T-helper 9 cell (primary cell): Measurements from ENCODE around the gene IGBP1.
"Not testable (repeated sequence)": the region's sequence is repeated elsewhere in the genome, so short reads cannot be mapped to it uniquely, and the experiment has no call there.

ENCODE experiments used
- DNase-seq: peaks from one replicate; pipeline ENCODE4 v3.0.0-alpha.2; 2020
- total RNA-seq, 2 donors: gene quantifications; one replicate each; lab custom pipeline; 2026; lab: John Stamatoyannopoulos, UW

IGBP1 gene
- 61.3 to 71.3 reads per million in 2 donors for total RNA-seq

DNA sequence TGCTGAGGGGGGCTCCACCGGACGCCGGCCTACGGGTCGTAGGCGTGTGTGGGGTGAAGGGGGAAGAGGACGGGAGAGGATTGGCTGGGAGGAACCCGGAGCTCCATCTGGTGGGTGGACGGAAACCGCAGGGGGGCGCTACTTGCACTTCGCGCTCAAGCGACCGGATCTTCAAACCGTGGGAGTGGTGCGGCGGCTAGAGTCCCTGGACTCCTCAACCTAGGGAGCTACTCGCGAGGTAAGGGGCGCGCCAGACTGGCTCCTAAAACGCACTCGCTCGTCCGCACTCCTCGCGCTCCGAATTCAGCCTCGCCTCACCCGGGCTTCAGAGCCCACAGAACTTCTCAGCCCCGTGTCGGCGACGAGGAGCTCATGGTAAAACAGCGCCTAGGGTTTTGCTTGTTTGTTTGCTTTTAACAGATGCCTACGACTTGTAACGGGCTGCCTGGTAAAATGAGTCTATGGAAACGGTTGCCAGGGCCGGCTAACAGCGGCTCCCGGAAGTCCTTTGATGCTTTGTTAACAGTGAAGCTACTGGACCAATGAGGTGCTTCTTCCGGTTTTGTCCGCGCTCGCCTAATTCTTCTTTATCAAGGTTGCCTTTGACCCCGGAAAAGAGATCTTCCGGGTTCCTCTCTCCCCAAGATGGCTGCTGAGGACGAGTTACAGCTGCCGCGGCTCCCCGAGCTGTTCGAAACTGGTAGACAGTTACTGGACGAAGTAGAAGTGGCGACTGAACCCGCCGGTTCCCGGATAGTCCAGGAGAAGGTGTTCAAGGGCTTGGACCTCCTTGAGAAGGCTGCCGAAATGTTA, at the start of gene IGBP1:
IGBP1 (plus strand) TSS at position 145 of the 813 bp plus-strand sequence; CDS start at position 646, 501 bp downstream.
- peak; percentile 58 for DNase-seq

DNA sequence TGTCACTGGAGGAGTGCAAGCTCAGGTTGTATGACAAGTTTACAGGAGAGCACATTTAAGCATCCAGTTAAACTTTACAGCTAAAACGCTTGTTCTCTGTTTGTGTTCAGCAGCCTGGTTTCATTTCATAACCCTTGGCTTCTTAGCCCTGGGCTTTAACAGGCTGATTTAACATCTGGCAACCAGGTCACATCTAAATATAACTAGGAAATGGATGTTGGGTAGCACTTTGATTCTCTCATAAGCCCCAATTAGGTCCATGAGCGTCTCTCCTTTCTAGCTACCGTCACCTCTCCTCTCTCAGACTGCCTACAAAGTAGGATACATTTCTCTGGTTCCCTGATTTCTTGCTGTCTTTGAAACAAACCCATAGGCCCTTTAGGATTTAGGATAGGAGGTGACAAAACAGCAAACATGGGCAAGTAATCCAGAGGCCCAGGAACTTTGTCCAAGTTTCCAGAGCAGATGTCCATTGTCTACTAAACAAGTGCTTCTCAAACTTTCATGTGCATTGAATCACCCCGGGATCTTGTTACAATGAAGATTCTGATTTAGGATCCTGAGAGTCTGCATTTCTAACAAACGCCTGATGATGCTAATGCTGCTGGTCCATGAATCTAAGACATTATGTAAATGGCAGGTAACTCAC, 48.5 kb upstream of the IGBP1 start:
- DNase-seq, result no peak

DNA sequence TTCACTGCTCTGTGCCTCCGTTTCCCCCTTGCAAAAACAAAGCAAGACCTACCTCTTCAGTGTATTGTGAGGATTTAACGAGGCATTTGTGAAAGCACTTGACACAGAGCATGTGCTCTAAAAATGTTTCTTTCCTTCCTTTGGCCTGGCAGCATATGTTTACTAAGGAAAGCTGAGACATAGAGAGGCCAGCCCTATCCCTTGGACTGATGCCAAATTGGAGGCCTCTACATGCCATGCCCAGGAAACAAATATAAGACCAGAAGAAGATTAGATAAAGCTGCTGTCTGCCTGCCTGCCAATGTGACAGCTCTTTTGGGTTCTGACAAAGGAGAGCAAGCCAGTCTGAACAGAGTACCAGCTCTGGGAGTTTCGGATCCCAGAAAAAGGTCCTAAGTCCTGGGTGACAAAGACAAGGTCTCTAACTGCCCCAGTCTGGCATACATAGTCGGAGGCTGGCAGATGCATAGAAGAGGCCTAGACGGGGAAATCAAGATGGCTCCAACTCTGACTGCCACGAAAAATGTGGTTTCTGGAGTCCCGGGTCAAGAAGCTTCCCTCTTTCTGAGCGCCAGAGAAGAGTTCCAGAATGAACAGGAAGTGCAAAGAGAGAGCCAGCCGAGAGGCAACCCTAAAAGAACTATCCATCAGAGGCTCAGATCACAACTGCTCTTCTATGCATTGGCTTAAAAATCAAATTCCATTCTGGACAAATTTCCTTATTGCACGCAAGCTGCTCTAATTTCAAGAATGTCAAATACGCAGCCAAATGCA, 45.2 kb upstream of the IGBP1 start:
- no peak for DNase-seq

DNA sequence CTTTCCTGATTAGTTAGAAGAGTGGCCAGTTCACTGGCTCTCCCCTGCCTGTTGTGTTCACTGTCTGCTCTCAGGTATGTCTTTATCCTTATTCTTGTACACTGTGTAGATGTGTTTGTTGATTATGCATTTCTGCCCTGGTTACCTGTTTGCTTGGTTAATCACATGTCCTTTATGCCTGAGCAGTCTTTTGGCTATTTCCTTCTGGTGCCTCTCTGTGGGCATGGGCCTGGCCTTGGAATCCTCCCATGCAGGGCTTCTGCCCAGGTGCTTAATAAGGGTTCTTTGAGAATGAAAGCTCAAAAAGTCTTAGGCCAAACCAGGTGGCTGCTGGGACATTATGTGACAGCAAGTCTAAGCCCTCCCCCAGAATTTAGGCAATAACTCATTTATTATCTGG, 44.5 kb upstream of the IGBP1 start:
- DNase-seq, result no peak

DNA sequence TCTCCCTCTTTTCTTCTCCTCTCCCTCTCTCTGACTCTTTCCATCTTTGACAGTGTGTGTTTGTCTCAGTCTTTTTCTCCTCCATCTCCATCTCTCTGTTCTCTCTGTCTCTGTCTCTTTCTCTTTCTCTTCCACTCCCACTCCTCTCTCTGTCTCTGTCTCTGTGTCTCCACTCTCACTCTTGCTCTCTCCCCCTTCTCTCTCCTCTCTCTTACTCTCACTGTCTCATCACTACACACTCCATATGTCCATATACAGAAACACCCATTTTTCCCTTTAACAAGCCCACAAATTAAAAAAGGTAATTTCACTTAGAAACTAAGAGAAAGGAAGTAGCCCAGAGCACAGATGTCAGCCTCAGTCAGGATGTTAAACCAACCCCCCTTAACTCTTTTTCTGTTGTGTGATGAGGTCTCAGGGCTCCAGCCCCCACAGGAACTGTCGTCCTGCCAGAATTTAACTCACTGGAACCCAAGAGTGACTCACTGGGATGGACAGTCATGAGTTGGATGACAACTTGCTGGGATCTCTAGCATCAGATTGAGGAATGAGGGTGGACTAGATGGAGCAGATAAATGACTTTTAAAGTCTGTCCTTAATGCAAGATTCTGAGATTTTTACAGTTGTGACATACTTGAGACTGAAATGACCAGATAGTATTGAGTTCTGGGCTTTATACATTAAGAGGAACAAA, 43.5 kb upstream of the IGBP1 start:
- no peak for DNase-seq

DNA sequence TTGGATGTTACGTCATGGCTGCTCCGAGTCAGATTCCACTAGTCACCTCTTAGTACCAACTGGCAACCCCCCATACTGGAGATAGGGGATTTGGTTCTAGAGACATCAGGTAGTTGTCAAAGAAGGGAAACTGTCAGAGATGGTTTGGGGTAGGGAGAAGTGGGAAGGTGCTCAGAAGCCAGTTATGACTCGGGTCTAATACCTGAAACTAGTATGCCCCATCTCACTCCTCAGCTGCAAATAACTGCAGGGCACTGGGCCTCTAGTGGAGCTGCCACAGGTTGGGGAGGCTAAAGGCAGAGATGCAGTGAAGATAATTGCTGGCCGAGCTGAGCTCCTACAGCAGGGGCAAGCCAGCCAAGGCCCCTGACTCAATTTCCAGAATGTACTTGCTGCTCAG, 41.0 kb upstream of the IGBP1 start:
- no peak for DNase-seq

DNA sequence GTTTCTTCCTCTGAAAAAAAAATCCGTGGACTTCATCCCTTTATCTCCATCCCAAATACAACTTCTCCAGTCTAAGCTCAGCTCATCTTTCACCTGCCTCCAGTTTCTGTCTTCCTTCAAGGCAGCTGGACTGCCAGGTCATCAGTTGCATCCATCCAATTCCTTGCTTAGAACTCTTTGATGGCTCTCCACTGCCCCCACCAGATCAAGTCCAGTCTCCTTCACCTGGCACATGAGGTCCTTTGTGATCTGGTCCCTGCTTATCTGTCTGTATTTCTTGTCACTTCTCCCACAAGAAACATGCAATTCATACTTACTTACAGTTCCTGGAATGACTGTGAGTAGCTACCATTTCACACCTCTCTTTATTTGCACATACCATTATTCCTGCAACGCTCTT, 37.2 kb upstream of the IGBP1 start:
- DNase-seq, result no peak

DNA sequence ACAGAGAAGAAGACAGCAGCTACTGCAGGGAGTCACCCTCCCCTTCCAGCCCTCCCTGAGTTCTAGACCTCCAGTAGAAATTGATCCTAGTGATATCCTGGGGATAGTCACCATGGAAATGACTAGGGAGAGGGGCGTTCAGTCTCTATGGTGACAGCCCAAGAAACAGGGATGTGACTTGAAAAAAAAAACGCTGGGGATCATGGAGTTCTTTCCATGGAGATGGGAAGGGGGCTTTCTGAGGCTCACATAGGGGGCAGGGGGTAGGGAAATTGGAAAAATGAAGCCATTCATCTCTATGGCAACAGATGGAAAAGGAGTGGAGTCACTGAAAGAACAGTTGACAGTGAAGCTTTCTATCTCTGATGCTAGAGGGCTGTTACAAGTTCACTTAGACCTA, 28.0 kb upstream of the IGBP1 start:
- DNase-seq, result no peak

DNA sequence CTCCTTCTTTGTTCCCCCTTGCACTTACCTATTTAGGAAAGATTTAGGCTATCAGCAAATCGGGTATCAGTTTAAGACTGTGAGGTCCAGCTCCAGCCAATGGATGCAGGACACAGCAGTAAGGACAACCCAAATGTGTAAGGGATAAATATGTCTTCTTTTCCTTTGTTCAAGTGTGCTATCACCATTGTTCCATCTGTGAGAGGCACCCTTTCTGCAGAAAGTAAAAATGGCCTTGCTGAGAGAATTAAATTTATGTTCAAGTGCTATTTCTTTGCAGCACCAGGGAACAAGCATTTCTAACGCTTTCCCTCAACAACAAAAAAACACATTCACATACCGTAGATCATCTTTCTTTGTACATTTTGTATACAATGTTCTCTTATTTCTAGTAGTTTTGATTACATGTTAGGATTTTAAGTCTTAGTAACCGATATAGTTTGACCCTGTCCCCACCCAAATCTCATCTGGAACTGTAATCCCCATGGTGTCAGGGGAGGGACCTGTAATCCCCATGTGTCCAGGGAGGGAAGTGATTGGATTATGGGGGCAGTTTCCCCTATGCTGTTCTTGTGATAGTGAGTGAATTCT, 21.7 kb upstream of the IGBP1 start:
- DNase-seq, result not testable (repeated sequence)

DNA sequence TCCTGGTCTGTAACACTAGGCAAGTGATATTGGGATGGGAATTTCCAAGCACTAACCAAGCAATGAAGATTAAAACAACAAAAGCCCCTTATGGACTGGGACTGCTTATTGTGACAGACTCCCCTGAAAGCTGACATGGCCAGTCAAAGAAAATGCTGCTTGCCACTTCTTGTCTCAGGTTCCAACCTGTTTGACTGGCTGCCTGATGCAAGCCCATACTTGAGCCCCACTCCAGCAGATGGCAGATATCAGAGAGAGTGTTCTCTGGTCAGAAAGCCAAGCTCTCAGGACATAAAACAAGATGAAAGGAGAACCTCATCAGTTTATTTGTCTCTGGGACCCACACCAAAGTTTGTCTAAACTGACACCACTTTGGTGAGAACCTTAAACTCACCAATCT, 15.5 kb upstream of the IGBP1 start:
- DNase-seq, result no peak

DNA sequence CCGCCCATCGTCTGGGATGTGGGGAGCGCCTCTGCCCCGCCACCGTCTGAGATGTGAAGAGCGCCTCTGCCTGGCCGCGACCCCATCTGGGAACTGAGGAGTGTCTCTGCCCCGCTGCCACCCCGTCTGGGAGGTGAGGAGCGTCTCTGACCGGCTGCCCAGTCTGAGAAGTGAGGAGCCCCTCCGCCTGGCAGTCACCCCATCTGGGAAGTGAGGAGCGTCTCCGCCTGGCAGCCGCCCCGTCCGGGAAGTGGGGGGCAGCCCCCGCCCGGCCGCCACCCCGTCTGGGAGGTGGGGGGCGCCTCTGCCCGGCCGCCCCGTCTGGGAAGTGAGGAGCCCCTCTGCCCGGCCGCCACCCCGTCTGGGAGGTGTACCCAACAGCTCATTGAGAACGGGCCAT, 10.2 kb upstream of the IGBP1 start:
- not testable (repeated sequence) for DNase-seq

DNA sequence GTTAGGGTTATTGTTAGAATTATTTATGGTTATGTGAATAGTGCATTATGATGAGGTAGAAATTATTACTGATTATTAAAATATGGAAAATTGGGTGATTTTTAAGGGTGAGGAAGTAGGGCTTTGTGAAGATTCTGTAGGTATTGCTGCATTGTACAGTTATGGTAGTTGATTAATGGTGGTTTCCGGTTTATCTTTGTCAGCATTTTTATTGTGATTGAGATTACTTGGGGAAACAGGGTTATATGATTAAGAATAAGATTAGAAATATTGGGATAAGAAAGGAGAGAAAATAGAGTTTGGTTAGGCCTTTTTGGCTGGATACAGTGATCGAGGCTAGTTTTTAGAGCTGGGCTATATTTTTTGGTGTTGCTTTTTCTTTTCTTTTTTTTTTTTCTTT, 8.6 kb upstream of the IGBP1 start:
- no peak for DNase-seq

DNA sequence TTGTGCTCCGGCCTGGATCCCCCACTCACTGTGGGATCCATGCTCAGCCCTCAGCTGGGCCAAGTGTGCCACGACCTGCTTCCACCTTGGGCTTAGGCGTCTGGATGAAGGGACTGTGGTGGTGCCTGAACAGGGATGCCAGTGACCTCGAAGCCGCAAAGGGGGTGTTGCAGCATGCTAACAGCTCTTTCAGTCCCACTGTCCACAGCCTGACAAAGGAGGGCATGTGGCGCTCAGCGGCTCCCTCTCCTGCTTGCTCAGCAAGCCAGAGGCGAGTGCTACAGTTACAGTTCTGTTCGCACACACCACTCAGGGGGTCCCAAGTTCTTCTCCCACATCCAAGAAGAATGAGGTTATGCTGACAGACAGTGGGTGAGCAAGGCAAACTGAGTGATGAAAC, 5.2 kb upstream of the IGBP1 start:
- no peak for DNase-seq

DNA sequence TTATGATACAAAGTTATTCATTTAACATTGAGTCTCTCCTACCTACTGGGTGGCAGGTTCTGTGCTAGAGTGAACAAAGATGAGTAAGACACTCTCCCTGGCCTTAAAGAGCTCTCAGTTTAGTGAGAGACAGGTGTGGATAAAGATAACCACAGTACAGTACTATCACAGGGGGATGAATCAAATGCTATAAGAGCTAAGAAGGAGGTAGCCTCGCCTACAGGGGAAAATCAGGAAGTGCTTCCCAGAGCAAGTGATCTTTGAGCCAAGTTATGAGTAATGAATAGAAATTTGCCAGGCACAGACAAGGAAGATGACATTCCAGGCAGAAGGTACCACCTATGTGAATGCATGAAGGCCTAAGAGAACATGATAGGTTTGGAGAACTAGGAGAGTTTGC, 3.4 kb upstream of the IGBP1 start:
- no peak for DNase-seq

DNA sequence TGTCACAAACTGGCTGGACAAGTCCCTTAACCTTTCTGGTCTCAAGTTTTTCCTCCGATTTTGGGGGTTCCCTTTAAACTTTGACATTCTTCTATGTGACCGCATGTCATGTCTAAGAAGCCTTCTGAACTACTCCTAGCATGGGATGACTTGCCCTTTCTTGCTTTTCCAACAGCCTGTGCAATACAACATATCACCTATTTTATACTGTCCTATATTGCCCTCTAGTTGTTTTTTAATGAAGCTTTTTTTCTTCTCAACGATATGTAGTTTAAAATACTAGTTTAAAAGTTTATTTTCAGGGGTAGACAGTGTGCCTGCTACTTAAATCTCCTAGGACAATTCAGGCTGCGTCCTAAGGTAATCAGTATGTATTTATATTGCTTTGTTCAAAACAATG, 1.0 kb upstream of the IGBP1 start:
- no peak for DNase-seq

DNA sequence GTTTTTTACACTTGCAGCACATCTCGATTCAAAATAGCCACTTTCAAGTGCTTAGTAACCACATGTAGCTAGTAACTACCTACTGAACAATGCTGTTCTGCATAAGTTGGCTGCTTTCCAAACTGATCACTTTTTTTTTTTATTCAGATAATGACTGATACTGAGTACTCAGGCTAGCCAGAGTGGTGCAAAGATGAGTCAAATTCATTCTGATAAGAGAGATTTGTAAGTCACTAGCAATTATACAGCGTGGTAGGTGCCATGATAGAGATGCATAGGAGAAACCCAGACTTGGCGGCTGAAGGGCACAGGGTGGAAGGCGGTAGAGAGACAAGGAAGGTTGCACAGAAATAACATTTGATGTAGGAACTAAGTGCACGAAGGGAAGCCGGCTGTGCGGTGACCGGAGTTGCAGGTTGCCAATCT, 357 bp upstream of the IGBP1 start:
- DNase-seq, result no peak

DNA sequence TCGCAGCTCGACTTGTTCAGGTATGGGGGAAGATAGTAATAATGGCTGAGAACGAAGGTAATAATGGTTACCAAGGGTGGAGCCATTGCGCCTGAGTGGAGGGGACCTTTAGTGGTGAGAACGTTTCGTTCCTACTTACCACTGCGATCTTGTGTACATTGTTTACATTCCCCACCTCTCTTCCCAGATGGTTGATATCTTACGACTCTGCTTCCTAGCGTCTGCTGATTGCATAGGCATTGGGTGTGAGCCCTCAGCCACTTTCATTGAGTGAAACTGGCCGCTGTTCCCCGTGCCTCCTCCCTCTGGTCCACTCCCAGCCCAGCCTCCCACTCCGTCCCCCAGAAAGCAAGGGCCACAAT, 850 bp downstream of the IGBP1 start:
- DNase-seq, result no peak

DNA sequence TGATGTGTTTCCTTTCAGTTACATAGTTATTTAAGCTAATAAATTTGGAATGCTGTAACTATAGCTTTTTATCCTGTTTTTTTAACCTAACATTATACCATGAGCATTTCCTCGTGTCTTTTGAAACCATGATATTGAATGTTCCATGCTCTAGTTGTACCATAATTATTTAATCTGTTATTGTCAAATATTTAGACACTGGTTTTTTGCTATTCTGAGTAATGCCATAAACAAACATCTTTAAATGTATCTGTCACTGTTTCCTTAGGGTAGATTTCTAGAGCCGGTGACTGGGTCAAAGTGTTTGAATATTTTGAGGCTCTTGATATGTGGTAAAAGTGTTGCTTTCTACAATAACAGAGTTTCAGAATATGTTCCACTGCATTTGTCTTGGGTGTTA, 5.4 kb downstream of the IGBP1 start:
- no peak for DNase-seq

DNA sequence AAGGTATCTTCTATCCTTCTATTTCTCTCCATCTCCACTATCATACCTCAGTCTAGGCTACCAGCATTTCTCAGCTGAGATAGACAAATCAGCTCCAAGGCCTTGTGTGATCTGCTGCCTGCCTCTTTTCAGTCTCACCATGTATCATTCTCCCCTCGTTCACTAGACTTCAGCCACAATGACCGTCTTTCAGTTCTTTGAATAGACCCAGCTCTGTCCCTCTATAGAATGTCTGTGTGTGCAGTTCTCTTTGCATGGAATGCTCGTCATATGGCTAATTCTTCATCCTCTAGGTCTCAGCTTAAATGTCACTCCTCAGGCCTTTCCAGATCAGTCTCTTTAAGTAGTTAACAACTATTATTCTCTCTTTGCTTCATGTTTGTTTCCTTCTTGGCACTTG, 6.5 kb downstream of the IGBP1 start:
- DNase-seq, result no peak

DNA sequence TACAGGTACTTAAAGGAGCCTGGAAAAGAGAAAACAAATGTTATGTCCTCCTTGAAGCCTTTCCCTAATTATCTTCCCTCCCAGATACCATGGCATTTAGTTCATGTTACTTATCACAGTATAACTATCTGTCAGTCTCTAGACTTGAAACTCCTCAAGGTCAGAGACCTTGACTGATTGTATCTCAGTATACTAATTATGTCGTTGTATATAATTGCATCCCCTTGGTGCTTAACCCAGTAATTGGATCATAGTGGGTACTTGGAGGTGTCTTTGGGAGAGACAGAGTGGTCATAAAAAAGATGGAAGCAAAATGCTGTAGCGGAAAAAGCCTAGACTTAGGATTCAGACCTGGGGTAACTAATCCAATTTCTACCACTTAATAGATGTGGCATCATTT, 8.1 kb downstream of the IGBP1 start:
- DNase-seq, result no peak

DNA sequence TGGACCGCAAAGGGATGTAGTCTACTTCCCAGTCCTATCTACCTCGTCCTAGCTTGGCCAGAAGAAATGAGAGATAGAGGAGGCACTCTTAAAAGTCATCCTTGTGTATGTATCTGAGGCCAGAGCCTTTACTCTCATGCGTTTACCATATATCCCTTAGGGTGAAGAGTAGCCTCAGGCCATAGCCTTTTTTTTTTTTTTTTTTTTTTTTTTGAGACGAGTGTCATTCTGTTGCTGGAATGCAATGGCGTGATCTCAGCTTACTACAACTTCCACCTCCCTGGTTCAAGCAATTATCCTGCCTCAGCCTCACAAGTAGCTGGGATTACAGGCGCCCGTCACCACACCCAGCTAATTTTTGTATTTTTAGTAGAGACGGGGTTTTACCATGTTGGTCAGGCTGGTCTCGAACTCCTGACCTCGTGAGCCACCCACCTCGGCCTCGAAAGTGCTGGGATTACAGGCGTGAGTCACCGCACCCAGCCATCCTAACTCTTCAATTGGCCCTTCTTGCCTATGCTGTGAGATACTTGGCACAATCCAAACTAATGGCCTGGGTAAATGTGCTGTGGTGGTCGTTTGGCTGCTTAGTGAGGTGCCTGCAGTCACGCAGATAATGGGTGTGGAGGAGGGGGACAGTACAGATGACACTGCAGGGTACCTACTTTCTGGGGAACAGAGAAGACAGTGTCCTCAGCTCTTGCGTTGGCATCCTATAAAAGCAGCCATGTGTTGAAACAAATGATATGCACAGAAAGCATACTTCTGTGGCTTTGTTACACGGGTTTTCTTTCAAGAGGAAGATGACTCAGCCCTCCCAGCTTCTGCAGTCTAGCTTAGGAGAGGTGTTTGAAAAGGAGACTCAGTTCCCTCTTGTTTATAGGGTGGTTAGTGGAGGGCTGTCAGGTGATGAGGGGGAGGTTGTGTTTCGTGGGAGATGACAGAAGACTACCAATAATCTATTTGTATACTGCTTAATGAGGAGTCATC, 33.6 kb downstream of the IGBP1 start:
- DNase-seq, result no peak
